Measurements from ENCODE around the gene IL17F.

GRCh38 chr6:52216932-52217575, 27.2 kb downstream of the IL17F start:
- TF ChIP-seq, protein P1, sequence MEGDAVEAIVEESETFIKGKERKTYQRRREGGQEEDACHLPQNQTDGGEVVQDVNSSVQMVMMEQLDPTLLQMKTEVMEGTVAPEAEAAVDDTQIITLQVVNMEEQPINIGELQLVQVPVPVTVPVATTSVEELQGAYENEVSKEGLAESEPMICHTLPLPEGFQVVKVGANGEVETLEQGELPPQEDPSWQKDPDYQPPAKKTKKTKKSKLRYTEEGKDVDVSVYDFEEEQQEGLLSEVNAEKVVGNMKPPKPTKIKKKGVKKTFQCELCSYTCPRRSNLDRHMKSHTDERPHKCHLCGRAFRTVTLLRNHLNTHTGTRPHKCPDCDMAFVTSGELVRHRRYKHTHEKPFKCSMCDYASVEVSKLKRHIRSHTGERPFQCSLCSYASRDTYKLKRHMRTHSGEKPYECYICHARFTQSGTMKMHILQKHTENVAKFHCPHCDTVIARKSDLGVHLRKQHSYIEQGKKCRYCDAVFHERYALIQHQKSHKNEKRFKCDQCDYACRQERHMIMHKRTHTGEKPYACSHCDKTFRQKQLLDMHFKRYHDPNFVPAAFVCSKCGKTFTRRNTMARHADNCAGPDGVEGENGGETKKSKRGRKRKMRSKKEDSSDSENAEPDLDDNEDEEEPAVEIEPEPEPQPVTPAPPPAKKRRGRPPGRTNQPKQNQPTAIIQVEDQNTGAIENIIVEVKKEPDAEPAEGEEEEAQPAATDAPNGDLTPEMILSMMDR (conservative IDR thresholded peaks at IDR 0.05; ENCODE audit: low read depth, low read length): no peak
- no peak for TF ChIP-seq EZH2 (IDR thresholded peaks at IDR 0.05; ENCODE audit: low read length, unreplicated experiment)
